Right lobe of liver (tissue), 6 donors: Measurements from ENCODE around the gene RAB3A. TPM values are rescaled to one million over a fixed set of nuclear protein-coding genes. Genes with fewer than 3 reads are reported as not detected.

ENCODE experiments used
- ATAC-seq, 4 donors: fragments of 200-7000 bp; cut with Tn5 transposase; one replicate each; pipeline ENCODE4 v1.9.1; 2020; ENCODE audit warnings: mild to moderate bottlenecking in 4 of 4, moderate library complexity in 4 of 4
- DNase-seq, 3 donors: peaks; one replicate each; pipeline ENCODE4 v3.0.0-alpha.2; 2020
- H3K27ac ChIP-seq, 3 donors: fragments of 200-600 bp; one replicate each; pipeline ENCODE4 v1.8.0; 2022
- H3K27me3 ChIP-seq, 2 donors: fragments of 200-600 bp; one replicate each; pipeline ENCODE4 v1.8.0; 2022
- H3K36me3 ChIP-seq, 4 donors: fragments of 200-600 bp; sonication (generic) in 1 of 4; one replicate each; pipeline versions ENCODE4 v1.5.1 to v1.8.0; 2017 to 2022; ENCODE audit warnings: control low read depth in 1 of 4
- H3K4me1 ChIP-seq, 4 donors: fragments of 200-600 bp; sonication (generic) in 1 of 4; one replicate each; pipeline versions ENCODE4 v1.5.1 to v1.8.0; 2017 to 2022; ENCODE audit warnings: control low read depth in 1 of 4
- H3K4me3 ChIP-seq, 3 donors: fragments of 200-600 bp; one replicate each; pipeline ENCODE4 v1.8.0; 2022
- H3K9me3 ChIP-seq, 4 donors: fragments of 200-600 bp; sonication (generic) in 1 of 4; one replicate each; pipeline versions ENCODE4 v1.5.1 to v1.8.0; 2017 to 2022; ENCODE audit warnings: control low read depth in 1 of 4
- POLR2A ChIP-seq: fragments of 450-650 bp; IDR thresholded peaks from one replicate; pipeline ENCODE4 v1.6.1; 2017; ENCODE audit warnings: antibody characterized with exemption, mild to moderate bottlenecking
- WGBS: methylation state at CpG from one replicate; pipeline ENCODE4 v1.1.6; 2018; ENCODE audit warnings: low coverage, low lambda C conversion rate; ENCODE audit not compliant: insufficient coverage; ENCODE audit errors: missing lambda C conversion rate; 5-methylcytosine and 5-hydroxymethylcytosine counted together
- intact Hi-C, 2 donors: fragments of 100-400 bp; cut with DNase I; formaldehyde crosslinking; loops; one replicate each; pipeline versions ENCODE4 v1.11.2 to v1.14.1; 2022
- total RNA-seq, 6 experiments: library from RNA; depleted of rRNA in 2 of 6; stranded (reverse); fragments of >200 nt in 2 of 6; fragmentation: NEBNext Ultra II Directional in 3 of 6; extraction: Animal tissue kit (Norgen Biotek cat#: 25700) in 3 of 6; gene quantifications; one replicate each; pipeline versions ENCODE4 v1.1.0 to v1.2.4, GENCODE V29; 2016 to 2023
- TF ChIP-seq, protein P1 (sequence below), 4 donors: fragments of 200-600 bp in 3 of 4; fragments of 450-650 bp in 1 of 4; IDR thresholded peaks; one replicate each; pipeline versions ENCODE4 v1.5.1 to v1.8.0; 2016 to 2022; ENCODE audit warnings: antibody characterized with exemption in 4 of 4, mild to moderate bottlenecking in 2 of 4
- donor health status: DM: no; HTN: yes; CAD: no.
- donor health status: DM: no; HTN: no; CAD: no.
- donor health status: DM: no; HTN: no; CAD: no.
- donor health status: DM: no; HTN: yes; CAD: no.
- donor health status: DM: no; HTN: yes; CAD: no.

The RAB3A gene
- total RNA-seq, 6 experiments from 2014 or later = 0.81 to 2.6 (median 1.4) TPM

DNA sequence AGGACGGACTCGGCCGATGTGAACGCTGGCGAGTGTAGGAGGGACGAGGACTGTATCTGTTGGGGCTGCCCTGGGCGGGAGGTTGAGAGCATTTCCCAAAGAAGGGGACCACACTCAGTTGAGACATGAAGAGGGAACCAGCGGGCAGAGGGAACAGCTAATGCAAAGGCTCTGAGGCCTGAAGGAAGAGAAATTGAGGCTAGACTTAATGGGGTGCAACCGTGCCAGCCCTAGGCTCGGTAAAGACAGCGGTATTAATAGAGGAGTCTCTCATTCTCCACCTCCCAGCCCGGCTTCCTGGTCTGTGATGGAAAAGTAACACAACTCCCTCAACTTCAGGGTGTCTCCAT is 9.7 kb downstream of the RAB3A start:
- Histone ChIP-seq H3K27ac (no peak overlapping the region), H3K9me3 (no peaks in the 10 kb centered on the region), H3K4me3 (peak overlapping the region in 1 of 3 donors; percentile 76), H3K27me3 (no peaks in the 10 kb centered on the region), H3K36me3 (no peaks in the 10 kb centered on the region), H3K4me1 (peaks cover 0 to 8% (median 2%) of the 10 kb centered on the region in 4 donors)
- ATAC-seq (no peak), DNase-seq (no peak)
- intact Hi-C loops = no loop called here
- no peak for TF ChIP-seq POLR2A
- TF ChIP-seq, protein P1, sequence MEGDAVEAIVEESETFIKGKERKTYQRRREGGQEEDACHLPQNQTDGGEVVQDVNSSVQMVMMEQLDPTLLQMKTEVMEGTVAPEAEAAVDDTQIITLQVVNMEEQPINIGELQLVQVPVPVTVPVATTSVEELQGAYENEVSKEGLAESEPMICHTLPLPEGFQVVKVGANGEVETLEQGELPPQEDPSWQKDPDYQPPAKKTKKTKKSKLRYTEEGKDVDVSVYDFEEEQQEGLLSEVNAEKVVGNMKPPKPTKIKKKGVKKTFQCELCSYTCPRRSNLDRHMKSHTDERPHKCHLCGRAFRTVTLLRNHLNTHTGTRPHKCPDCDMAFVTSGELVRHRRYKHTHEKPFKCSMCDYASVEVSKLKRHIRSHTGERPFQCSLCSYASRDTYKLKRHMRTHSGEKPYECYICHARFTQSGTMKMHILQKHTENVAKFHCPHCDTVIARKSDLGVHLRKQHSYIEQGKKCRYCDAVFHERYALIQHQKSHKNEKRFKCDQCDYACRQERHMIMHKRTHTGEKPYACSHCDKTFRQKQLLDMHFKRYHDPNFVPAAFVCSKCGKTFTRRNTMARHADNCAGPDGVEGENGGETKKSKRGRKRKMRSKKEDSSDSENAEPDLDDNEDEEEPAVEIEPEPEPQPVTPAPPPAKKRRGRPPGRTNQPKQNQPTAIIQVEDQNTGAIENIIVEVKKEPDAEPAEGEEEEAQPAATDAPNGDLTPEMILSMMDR (IDR thresholded peaks at IDR 0.05) = no peak
- WGBS = 76% methylated on average over 11 of the region's 12 CpGs

DNA sequence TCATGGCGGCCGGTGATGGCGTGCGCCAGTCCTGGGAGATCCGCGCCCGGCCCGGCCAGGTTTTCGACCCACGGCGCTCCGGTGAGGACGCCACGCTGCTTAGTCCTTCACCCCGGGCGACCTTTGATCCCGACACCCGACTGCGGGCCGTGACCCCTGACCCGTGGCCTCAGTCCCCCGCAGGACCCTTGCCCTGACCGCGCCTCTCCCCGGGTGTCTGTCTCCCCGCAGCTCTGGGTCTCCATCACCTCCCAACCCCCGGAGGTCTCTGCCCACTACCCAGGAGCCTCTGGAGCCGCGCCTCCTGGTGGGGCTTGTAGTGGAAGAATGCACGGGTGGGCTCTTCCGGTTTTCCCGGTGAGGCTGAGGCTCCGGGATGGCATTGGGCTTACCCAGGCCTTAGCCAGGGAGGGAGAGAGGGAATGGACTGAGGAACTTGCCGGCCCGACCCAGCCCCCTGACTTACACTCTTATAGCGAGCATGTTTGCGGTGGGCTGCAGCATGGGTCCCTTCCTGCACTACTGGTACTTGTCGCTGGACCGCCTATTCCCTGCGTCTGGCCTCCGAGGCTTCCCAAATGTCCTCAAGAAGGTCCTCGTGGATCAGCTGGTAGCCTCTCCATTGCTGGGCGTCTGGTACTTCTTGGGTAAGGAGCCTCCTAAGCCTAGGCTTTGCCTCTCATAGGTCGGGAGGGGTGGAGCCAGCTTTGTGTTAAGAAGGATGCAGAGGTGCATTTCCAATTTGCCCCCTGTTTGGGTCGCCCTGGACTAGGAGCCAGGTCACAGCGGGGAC is 10.3 kb downstream of the RAB3A start:
- H3K27ac ChIP-seq = peak overlapping the region in 2 of 3 donors; percentile 53 to 62
- DNase-seq (peak in 1 of 3 donors; percentile 60), ATAC-seq (peak in 1 of 4 donors; percentile 4)
- no peaks in the 10 kb centered on the region for H3K27me3 ChIP-seq
- TF ChIP-seq POLR2A = no peak
- TF ChIP-seq, protein P1 (IDR thresholded peaks at IDR 0.05) = no peak
- whole genome bisulfite sequencing = 21% methylated on average over 8 of the region's 46 CpGs
- intact Hi-C loops = no loop called here
- no peaks in the 10 kb centered on the region for H3K9me3 ChIP-seq
- peak overlapping the region; percentile 74 to 81 (median 76) for H3K4me3 ChIP-seq
- peaks cover 0 to 8% (median 2%) of the 10 kb centered on the region in 4 donors for H3K4me1 ChIP-seq
- H3K36me3 ChIP-seq = no peaks in the 10 kb centered on the region

DNA sequence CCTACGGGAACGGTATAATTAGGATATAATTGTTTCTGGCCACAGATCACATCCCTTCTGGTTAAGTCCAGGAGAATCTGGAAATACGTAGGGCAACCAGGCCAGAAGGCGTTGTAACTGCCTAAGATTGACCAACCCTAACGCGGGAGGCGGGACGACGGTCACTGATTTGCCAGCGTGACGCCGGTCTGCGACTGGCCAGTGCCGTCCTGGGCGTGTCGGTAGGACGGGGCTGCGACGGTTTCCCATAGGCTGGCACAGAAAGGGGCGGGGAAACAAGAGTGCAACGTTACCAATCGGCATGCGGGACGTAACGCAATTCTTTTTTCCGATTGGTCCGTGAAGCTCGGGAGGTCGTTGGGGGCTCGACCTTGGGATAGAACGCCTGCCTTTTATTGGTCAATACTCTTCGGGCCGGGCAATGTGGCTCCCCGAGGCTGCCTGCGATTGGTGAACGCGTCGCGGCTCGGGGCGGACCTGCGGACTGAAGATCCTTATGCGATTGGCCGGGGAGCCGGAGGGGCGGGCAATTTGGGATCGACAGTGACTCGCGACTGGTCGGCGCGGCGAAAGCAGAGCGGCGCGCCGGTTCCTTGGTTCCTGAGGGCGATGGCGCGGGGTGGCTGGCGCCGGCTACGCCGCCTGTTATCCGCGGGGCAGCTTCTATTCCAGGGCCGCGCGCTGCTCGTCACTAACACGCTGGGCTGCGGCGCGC is 11.0 kb downstream of the RAB3A start, which contains the start of gene MPV17L2:
MPV17L2 (plus strand) TSS at position 546 of the 715 bp plus-strand sequence; CDS start at position 610, 64 bp downstream.
- Histone ChIP-seq H3K27me3 (no peaks in the 10 kb centered on the region), H3K4me3 (peak within 1 kb of the TSS; percentile 74 to 81 (median 76)), H3K27ac (peak within 1 kb of the TSS; percentile 95 to 100 (median 97)), H3K9me3 (no peaks in the 10 kb centered on the region), H3K4me1 (peaks cover 0 to 8% (median 2%) of the 10 kb centered on the region in 4 donors), H3K36me3 (no peaks in the 10 kb centered on the region)
- TF ChIP-seq POLR2A = peak; percentile 80
- TF ChIP-seq, protein P1 (IDR thresholded peaks at IDR 0.05) = no peak
- DNase-seq (peak; percentile 99 to 100 (median 100)), ATAC-seq (peak; percentile 88 to 94 (median 92))
- WGBS = 0% methylated on average over 19 of the region's 74 CpGs
- intact Hi-C loops = no loop called here

DNA sequence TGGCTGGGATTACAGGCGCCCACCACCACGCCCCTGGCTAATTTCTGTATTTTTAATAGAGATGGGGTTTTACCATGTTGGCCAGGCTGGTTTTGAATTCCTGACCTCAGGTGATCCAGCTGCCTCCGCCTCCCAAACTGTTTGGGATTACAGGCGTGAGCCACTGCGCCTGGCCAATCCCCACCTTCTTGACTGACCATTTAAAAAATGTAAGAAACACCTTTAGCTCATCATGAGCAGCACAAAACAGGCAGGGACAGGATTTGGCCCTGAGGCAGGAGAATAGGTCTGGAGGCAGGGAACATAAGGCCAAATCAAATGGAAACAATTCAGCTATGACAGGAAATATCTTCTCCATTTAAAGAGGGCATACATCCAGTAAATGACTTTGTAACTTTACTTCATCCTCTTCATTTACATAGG is 12.2 kb downstream of the RAB3A start:
- Histone ChIP-seq H3K36me3 (no peaks in the 10 kb centered on the region), H3K9me3 (no peaks in the 10 kb centered on the region), H3K27ac (peak overlapping the region; percentile 95 to 100 (median 97)), H3K4me3 (peak overlapping the region; percentile 37 to 59 (median 53)), H3K4me1 (peaks cover 0 to 8% (median 2%) of the 10 kb centered on the region in 4 donors), H3K27me3 (no peaks in the 10 kb centered on the region)
- no peak for ATAC-seq
- 50% methylated on average over 2 of the region's 5 CpGs for WGBS
- intact Hi-C loops = no loop called here
- DNase-seq = no peak
- TF ChIP-seq, protein P1 (IDR thresholded peaks at IDR 0.05) = no peak
- no peak for TF ChIP-seq POLR2A
